Neural cell (in vitro differentiated cells): ENCODE data around the gene MPP3. TPM values are rescaled to one million over a fixed set of nuclear protein-coding genes. Genes with fewer than 3 reads are reported as not detected.

Experiments used
- H2AFZ ChIP-seq: fragments of 200-600, 300-800 bp; sonication (generic), shearing (Covaris generic); 2 replicates; pipeline ENCODE4 v1.6.0; 2014; ENCODE audit warnings: low read depth, mild to moderate bottlenecking, antibody characterized with exemption, low read length, moderate library complexity
- H3F3A ChIP-seq: fragments of 200-600 bp; shearing (Covaris generic); 2 replicates; pipeline ENCODE4 v1.6.1; 2016; ENCODE audit warnings: mild to moderate bottlenecking, moderate library complexity, mixed read lengths, antibody characterized with exemption, low read length; ENCODE audit not compliant: insufficient read depth, poor library complexity, severe bottlenecking
- H3K27ac ChIP-seq: fragments of 200-600, 300-800 bp; sonication (generic), shearing (Covaris generic); 2 replicates; pipeline ENCODE4 v1.5.1; 2014; ENCODE audit warnings: mild to moderate bottlenecking, low read length, moderate library complexity
- H3K27me3 ChIP-seq: fragments of 300-800, 200-600 bp; sonication (generic), shearing (Covaris generic); 2 replicates; pipeline ENCODE4 v1.6.0; 2014; ENCODE audit warnings: mild to moderate bottlenecking, low read depth, low read length, moderate library complexity; ENCODE audit not compliant: insufficient read depth
- H3K36me3 ChIP-seq: fragments of 300-800, 200-600 bp; sonication (generic), shearing (Covaris generic); 2 replicates; pipeline ENCODE4 v1.5.1; 2014; ENCODE audit warnings: mild to moderate bottlenecking, antibody characterized with exemption, low read length, moderate library complexity; ENCODE audit not compliant: insufficient read depth
- H3K4me2 ChIP-seq: fragments of 300-800, 200-600 bp; sonication (generic), shearing (Covaris generic); 2 replicates; pipeline ENCODE4 v1.6.0; 2014; ENCODE audit warnings: mild to moderate bottlenecking, low read length
- H3K4me3 ChIP-seq: fragments of 300-800, 200-600 bp; sonication (generic), shearing (Covaris generic); 2 replicates; pipeline ENCODE4 v1.5.1; 2014; ENCODE audit warnings: mild to moderate bottlenecking, low read length, moderate library complexity
- H3K79me2 ChIP-seq: fragments of 200-600 bp; shearing (Covaris generic); replicated peaks from 2 replicates; pipeline ENCODE4 v1.6.0; 2014; ENCODE audit warnings: mild to moderate bottlenecking, low read length, moderate library complexity; ENCODE audit not compliant: insufficient read depth
- H3K9ac ChIP-seq: fragments of 300-800, 200-600 bp; sonication (generic), shearing (Covaris generic); 2 replicates; pipeline ENCODE4 v1.6.1; 2016; ENCODE audit warnings: mild to moderate bottlenecking, low read length, mixed read lengths
- H3K9me2 ChIP-seq: fragments of 200-600 bp; shearing (Covaris generic); 2 replicates; pipeline ENCODE4 v1.6.1; 2016; ENCODE audit warnings: mild to moderate bottlenecking, low read length, mixed read lengths; ENCODE audit not compliant: insufficient read depth
- H3K9me3 ChIP-seq: fragments of 200-600, 300-800 bp; sonication (generic), shearing (Covaris generic); 2 replicates; pipeline ENCODE4 v1.6.1; 2016; ENCODE audit warnings: mild to moderate bottlenecking, mixed run types, low read length, moderate library complexity, mixed read lengths
- H4K20me1 ChIP-seq: fragments of 200-600 bp; shearing (Covaris generic); 2 replicates; pipeline ENCODE4 v1.6.1; 2016; ENCODE audit warnings: mild to moderate bottlenecking, mixed run types; ENCODE audit not compliant: insufficient read depth
- CTCF ChIP-seq: fragments of 450-650 bp; IDR thresholded peaks from 2 replicates; pipeline ENCODE4 v1.5.1; 2014; ENCODE audit warnings: antibody characterized with exemption, mild to moderate bottlenecking, moderate library complexity; ENCODE audit not compliant: poor library complexity, severe bottlenecking
- EP300 ChIP-seq: fragments of 450-650 bp; conservative IDR thresholded peaks from 2 replicates; pipeline ENCODE4 v1.6.1; 2014; ENCODE audit warnings: antibody characterized with exemption, mild to moderate bottlenecking, moderate library complexity; ENCODE audit not compliant: poor library complexity, severe bottlenecking
- EZH2 ChIP-seq: fragments of 200-600, 300-800 bp; shearing (Covaris generic), sonication (generic); IDR thresholded peaks from 2 replicates; pipeline ENCODE4 v1.6.1; 2014; ENCODE audit warnings: antibody characterized with exemption, low read length, borderline replicate concordance, mild to moderate bottlenecking; ENCODE audit not compliant: insufficient read depth, poor library complexity, severe bottlenecking
- MXI1 ChIP-seq: fragments of 450-650 bp; conservative IDR thresholded peaks from 2 replicates; pipeline ENCODE4 v1.6.1; 2014; ENCODE audit warnings: antibody characterized with exemption, mild to moderate bottlenecking; ENCODE audit not compliant: poor library complexity, severe bottlenecking
- POLR2AphosphoS5 ChIP-seq: IDR thresholded peaks from 2 replicates; pipeline ENCODE4 v1.6.1; 2012
- RAD21 ChIP-seq: fragments of 450-650 bp; conservative IDR thresholded peaks from 2 replicates; pipeline ENCODE4 v1.6.1; 2014; ENCODE audit warnings: antibody characterized with exemption, mild to moderate bottlenecking, moderate library complexity
- REST ChIP-seq: IDR thresholded peaks from 2 replicates; pipeline ENCODE4 v1.6.1; 2012; ENCODE audit warnings: borderline replicate concordance
- SMC3 ChIP-seq: fragments of 450-650 bp; conservative IDR thresholded peaks from 2 replicates; pipeline ENCODE4 v1.6.1; 2014; ENCODE audit warnings: antibody characterized with exemption, mild to moderate bottlenecking, moderate library complexity; ENCODE audit not compliant: poor library complexity
- polyA plus RNA-seq: library from polyadenylated mRNA; depleted of rRNA; stranded (reverse); fragments of >200 nt; gene quantifications from 2 replicates; pipeline ENCODE4 v1.2.3, GENCODE V29; 2014

MPP3 gene
- polyA plus RNA-seq, 1 donor from 2014 or later, result 48.1 TPM

GRCh38 chr17:43853546-43853945, 20.6 kb upstream of the MPP3 start:
- Histone ChIP-seq H4K20me1 (no peaks in the 10 kb centered on the region), H2AFZ (no peak overlapping the region), H3F3A (no peaks in the 10 kb centered on the region), H3K36me3 (no peaks in the 10 kb centered on the region), H3K9me2 (no peaks in the 10 kb centered on the region), H3K27ac (no peak overlapping the region), H3K79me2 (no peaks in the 10 kb centered on the region), H3K9ac (no peak overlapping the region), H3K4me2 (no peak overlapping the region), H3K4me3 (no peak overlapping the region), H3K27me3 (no peaks in the 10 kb centered on the region), H3K9me3 (no peaks in the 10 kb centered on the region)
- TF ChIP-seq SMC3, result no peak
- no peak for TF ChIP-seq MXI1
- TF ChIP-seq POLR2AphosphoS5, result no peak
- TF ChIP-seq REST, result no peak
- TF ChIP-seq RAD21, result no peak
- TF ChIP-seq EP300, result no peak

- Histone ChIP-seq H3K9me3 (no peaks in the 10 kb centered on the region), H3F3A (no peaks in the 10 kb centered on the region), H4K20me1 (no peaks in the 10 kb centered on the region), H3K4me2 (no peak overlapping the region), H2AFZ (no peak overlapping the region), H3K27me3 (no peaks in the 10 kb centered on the region), H3K27ac (no peak overlapping the region), H3K9me2 (no peaks in the 10 kb centered on the region), H3K4me3 (no peak overlapping the region), H3K36me3 (no peaks in the 10 kb centered on the region), H3K9ac (no peak overlapping the region), H3K79me2 (no peaks in the 10 kb centered on the region)
- TF ChIP-seq MXI1 (no peak), SMC3 (no peak), REST (no peak), POLR2AphosphoS5 (no peak), EZH2 (no peak), CTCF (no peak)
These were observed 19.6 kb upstream of the MPP3 start for GRCh38 chr17:43852571-43852970.
